NCI-H446 treated with DMSO at 0.1 percent for 48 hours (cell line): Measurements from ENCODE around the gene TMEM45B.
"Not testable (repeated sequence)": the region's sequence is repeated elsewhere in the genome, so short reads cannot be mapped to it uniquely, and the experiment has no call there.

Experiments
- DNase-seq: peaks from one replicate; lab custom pipeline; 2025; lab: John Stamatoyannopoulos, UW

TMEM45B gene

GRCh38 chr11:129815596-129816461 is at the start of gene TMEM45B:
Gene TMEM45B (plus strand): TSS chr11:129815848. CDS start chr11:129852483, 36,635 bp downstream.
- no peak for DNase-seq

- DNase-seq = no peak
These were observed 48.6 kb upstream of the TMEM45B start for GRCh38 chr11:129766898-129767604.

DNA sequence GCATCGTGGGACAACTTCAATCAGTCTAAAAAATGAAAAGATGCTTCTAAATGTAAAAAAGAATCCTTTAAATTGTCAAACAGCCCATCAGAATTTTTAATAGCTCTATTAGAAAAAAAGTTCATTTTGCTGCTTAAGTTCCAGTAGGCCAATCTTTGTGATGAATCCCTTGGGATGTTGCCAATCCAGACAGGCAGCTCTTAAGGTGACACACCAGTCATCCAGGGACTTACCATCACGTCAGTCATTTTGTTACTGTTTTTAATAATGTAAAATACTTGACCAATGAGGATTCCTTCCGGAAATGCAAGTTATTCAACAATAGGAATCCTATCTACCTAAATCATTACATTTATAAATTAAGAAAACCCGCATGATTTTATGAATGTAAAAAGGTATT is 47.8 kb upstream of the TMEM45B start:
- no peak for DNase-seq

GRCh38 chr11:129768356-129768755 is 47.3 kb upstream of the TMEM45B start:
- DNase-seq = no peak

DNA sequence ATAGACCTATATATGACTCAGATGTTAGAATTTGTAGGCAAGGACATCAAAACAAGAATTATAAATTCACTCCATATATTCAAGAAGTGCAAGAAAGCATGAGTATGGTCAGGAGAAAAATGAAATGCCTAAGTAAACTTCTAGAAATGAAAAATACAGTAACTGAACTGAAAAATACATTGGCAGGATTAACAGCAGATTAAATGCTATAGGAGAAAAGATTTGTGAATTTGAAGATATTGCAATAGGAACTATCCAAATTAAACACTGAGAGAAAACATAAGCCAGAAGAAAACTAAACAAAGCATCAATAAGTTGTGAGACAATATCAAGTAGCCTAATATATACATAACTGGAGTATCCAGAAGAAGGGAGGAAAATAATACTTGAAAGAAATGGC is 46.6 kb upstream of the TMEM45B start:
- DNase-seq = no peak

DNA sequence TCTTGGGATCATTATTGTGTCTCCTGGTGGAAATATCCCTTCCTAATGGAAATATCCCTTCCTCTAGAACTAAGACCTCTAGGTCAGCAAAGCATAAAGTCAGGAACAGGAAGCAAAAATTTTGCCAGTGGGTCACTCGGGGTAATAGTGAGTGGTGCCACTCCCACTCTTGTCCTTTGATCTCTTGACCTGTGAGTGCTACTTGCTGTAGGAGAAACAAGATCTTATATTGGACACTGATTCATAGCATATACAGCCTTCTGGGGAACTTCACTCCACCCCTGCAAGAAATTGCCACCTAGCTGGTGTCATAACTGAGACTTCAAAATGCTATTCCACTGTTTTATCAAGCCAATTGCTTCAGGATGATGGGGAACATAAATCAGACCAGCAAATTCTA is 44.7 kb upstream of the TMEM45B start:
- DNase-seq = no peak

GRCh38 chr11:129771456-129771855 is 44.2 kb upstream of the TMEM45B start:
- DNase-seq = not testable (repeated sequence)

DNA sequence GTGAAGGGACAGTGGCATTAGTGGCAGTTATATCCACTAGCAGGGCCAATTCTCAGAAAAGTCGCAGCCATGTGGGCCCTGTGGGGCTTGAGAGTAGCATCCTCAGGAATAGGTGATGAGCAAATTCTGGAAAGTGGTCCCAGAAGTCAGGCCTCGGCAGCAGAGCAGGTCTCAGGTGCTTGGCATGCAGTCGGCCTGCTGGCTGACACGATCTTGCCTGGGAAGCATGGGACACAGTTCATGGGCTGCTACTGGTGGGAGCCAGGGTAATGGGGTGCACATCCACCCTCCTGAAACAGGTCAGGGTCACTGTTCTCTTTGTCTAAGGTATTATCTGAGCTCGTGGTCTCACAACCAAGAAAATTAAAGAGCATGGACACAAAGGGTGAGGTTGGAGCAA is 36.8 kb upstream of the TMEM45B start:
- no peak for DNase-seq

- no peak for DNase-seq
These were observed 36.3 kb upstream of the TMEM45B start for GRCh38 chr11:129779342-129779741.

DNA sequence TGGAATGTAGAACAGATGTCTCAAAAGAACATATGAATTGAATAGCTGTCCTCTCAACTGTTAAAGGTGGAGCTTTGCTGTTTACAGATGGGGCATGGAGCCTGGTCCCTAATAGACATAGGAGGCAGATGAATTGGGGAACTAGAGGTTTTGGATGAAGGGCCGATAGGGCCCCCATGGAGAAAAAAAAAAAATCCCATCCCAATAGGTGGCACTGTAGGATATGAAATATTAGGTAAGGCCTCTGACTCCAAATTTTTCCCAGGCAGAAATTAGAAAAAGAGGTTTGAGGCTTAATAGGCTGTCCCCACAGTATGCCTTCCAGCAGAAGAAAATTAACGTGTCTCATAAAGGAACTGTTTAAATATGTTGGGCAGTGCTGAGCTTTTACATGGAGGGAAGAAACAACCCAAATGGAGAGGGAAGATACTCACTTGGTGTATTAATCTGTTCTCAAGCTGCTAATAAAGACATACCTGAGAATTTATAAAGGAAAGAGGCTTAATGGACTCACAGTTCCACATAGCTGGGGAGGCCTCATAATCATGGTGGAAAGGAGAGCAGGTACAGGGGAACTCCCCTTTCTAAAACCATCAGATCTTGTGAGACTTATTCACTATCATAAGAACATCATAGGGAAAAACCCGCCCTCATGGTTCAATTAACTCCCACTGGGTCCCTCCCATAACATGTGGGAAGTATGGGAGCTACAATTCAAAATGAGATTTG is 30.1 kb upstream of the TMEM45B start:
- DNase-seq = no peak

- DNase-seq = not testable (repeated sequence)
These were observed 29.6 kb upstream of the TMEM45B start for GRCh38 chr11:129786112-129786416.

DNA sequence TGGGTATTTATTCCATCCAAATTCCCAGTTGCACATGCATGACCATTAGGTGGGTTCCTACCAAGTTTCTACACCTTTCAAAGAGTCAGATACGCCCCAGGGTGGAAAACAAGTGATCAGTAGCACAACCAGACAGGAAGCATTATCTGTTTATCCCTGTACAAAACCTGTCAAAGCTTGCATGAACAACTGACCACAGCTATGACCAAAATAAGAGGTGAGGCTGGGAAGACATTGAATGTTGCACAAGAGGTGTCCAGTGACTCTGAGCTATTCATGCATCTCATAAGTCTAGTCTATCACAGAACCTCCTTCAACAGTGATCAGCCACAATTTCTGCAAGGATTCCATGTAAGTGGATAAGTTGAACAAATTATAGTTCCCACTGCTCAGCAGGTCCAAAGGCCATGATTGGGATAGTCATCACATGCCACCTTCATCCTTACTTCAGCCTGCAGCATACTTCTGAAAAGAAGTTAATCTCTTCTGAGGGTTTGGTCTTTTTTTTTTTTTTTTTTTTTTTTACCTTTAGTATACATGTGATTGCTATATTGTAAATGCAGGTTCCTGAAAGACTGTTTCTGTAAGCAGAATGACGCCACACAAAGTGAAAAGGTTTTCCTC is 28.0 kb upstream of the TMEM45B start:
- no peak for DNase-seq

DNA sequence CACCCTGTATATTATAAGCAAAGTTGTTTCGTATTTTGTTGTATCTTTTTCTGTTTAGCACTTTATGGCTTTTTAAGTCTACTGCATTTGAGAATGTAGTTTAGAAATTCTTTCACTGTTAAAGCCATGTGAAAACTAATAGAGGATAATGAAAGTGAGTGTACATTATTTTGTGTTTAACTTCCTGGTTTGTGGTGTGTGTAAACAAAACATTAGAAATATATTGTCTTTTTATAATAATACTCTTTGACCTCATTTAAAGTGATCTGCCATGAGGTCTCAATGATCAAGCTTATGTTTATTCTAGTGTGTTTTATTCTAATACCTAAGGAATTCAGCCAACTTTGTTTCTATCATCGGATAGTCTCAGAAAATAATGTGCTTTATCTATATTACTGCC is 27.4 kb upstream of the TMEM45B start:
- no peak for DNase-seq

GRCh38 chr11:129790106-129790505 is 25.5 kb upstream of the TMEM45B start:
- no peak for DNase-seq

DNA sequence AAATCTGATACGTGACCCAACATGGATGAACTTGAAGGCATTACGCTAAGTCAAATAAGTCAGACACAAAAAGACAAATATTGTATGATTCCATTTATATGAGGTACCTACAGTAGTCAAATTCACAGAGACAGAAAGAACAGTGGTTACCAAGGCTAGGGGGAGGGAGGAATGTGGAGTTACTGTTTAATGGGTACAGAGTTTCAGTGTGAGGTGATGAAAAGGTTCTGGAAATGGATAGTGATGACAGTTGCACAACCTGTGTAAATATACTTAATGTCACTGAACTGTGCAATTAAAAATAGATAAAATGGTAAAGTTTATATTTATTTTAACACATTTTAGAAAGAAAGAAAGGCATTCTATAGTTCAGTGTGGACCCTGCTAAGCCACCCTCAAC is 24.1 kb upstream of the TMEM45B start:
- no peak for DNase-seq

- no peak for DNase-seq
These were observed 23.0 kb upstream of the TMEM45B start for GRCh38 chr11:129792663-129793062.

GRCh38 chr11:129795089-129795488 is 20.6 kb upstream of the TMEM45B start:
- no peak for DNase-seq

- no peak for DNase-seq
These were observed 17.4 kb upstream of the TMEM45B start for GRCh38 chr11:129798212-129798611.

DNA sequence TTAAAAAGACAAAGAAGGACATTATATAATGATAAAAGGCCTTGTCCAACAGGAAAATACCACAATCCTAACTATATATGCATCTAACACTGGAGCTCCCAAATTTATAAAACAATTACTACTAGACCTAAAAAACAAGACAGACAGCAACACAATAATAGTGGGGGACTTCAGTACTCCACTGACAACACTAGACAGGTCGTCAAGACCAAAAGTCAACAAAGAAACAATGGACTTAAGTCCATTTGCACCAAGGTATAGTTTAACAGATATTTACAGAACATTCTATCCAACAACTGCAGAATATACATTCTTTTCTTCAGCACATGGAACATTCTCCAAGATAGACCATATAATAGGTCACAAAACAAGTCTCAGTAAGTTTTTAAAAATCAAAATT is 15.5 kb upstream of the TMEM45B start:
- not testable (repeated sequence) for DNase-seq

DNA sequence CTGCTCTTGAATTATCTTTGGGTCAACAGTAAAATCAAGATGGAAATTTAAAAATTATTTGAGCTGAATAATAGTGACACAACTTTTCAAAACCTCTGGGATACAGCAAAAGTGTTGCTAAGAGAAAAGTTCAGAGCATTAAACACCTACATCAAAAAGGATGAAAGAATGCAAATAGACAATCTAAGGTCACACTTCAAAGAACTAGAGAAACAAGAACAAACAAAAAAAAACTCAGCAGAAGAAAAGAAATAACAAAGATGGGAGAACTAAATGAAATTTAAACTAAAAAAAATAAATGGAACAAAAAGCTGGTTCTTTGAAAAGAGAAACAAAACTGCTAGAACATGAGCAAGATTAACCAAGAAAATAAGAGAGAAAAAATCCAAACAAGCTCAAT is 15.0 kb upstream of the TMEM45B start:
- no peak for DNase-seq

- DNase-seq = no peak
These were observed 12.1 kb upstream of the TMEM45B start for GRCh38 chr11:129803533-129803932.

DNA sequence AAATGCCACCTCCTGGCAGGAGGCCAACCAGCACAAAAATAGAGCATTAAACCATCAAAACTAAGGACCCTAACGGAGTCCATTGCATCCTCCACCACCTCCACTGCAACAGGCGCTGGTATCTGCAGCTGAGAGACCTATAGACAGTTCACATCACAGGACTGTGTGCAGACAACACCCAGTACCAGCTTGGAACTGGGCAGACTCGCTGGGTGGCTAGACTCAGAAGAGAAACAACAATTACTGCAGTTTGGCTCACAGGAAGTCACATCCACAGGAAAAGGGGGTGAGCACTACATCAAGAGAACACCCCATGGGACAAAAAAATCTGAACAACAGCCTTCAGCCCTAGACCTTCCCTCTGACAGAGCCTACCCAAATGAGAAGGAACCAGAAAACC is 11.6 kb upstream of the TMEM45B start:
- DNase-seq = no peak
